ENCODE measurements around the gene PLCH2. TPM values are rescaled to one million over a fixed set of nuclear protein-coding genes. Genes with fewer than 3 reads are reported as not detected.

Gene PLCH2
- total RNA-seq, 1 experiment from 2014 or later = 0.22 TPM

DNA sequence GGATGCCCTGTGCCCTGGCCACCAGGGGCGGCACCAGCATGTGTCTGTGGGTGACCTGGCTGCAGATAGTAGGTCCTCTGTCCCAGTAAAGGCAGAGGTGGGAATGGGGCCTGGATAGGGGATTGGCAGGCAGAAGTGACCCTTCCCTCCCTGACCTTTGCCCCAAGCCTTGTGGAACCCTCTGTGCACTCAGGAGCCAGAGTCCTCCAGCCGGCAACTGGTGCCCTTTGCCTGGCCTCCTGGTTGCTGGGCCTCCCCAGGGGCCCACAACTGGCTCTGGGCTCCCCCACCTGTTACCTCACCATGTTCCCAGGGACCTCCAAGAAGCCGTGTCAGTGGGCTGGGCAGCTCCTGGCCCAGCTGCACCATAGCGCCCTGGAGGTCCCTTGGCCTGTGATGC is 10.0 kb downstream of the PLCH2 start:
- Histone ChIP-seq H3K27me3 (peaks cover 10% of the 10 kb centered on the region), H3K27ac (no peak overlapping the region), H3K36me3 (no peaks in the 10 kb centered on the region), H3K4me1 (no peaks in the 10 kb centered on the region), H3K4me3 (no peak overlapping the region), H3K9me3 (replicated peaks) (peaks cover 6% of the 10 kb centered on the region)
- no peak for DNase-seq

DNA sequence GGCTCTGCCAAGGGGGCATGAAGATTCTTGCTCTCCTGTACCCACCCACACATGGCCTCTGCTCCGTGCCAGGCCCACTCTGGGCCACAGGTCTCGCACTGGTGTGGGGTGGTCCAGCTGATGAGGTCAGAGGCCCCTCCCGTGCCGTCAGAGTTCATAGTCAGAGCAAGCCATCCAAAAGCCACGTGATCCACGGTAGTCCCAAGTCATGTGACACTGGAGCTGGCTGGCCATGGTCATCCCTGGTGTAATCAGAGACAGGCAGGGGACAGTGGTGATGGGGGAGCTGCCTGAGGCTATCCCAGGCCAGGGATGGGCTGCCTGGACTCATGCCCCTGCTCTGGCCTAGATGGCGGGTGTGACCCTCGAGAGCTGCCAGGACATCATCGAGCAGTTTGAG is 10.5 kb downstream of the PLCH2 start:
- Histone ChIP-seq H3K9me3 (replicated peaks) (peaks cover 6% of the 10 kb centered on the region), H3K4me3 (no peak overlapping the region), H3K27me3 (peaks cover 15% of the 10 kb centered on the region), H3K36me3 (no peaks in the 10 kb centered on the region), H3K27ac (no peak overlapping the region), H3K4me1 (no peaks in the 10 kb centered on the region)
- no peak for DNase-seq

DNA sequence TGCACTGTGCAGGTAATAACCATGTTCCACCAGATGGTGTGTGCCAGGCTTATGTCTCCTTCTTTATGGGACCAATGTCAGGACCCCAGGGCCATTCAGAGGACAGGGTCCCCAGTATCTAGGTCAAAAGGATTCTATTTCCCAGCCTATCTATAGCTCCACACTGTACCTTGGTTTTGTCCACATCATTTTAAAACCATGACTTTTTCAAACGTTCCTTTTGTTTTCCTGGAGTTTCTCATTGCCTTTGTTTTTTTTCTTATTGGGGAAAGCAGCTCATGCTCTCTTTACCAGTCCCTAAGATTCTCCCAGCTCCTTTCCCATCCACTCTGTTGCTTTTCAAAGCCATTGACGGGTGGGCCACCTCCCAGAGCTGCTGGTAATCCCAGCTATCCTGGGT is 12.6 kb downstream of the PLCH2 start:
- Histone ChIP-seq H3K27me3 (peaks cover 26% of the 10 kb centered on the region), H3K27ac (no peak overlapping the region), H3K4me1 (no peaks in the 10 kb centered on the region), H3K9me3 (replicated peaks) (peaks cover 6% of the 10 kb centered on the region), H3K36me3 (no peaks in the 10 kb centered on the region), H3K4me3 (no peak overlapping the region)
- DNase-seq = no peak

- Histone ChIP-seq H3K36me3 (no peaks in the 10 kb centered on the region), H3K4me3 (no peak overlapping the region), H3K27me3 (peaks cover 33% of the 10 kb centered on the region), H3K9me3 (replicated peaks) (peaks cover 6% of the 10 kb centered on the region), H3K4me1 (peaks cover 5% of the 10 kb centered on the region; the same call in 1 of the 2 replicates), H3K27ac (no peak overlapping the region)
- DNase-seq = no peak
These were observed 13.5 kb downstream of the PLCH2 start for GRCh38 chr1:2489615-2490014.

- H3K4me1 ChIP-seq = peaks cover 5% of the 10 kb centered on the region; the same call in 1 of the 2 replicates
- H3K36me3 ChIP-seq = no peaks in the 10 kb centered on the region
- no peak overlapping the region for H3K27ac ChIP-seq
- H3K27me3 ChIP-seq = peaks cover 41% of the 10 kb centered on the region
- H3K9me3 ChIP-seq (replicated peaks) = peaks cover 6% of the 10 kb centered on the region
- no peak for DNase-seq
- no peak overlapping the region for H3K4me3 ChIP-seq
These were observed 16.0 kb downstream of the PLCH2 start for GRCh38 chr1:2492091-2492490.

DNA sequence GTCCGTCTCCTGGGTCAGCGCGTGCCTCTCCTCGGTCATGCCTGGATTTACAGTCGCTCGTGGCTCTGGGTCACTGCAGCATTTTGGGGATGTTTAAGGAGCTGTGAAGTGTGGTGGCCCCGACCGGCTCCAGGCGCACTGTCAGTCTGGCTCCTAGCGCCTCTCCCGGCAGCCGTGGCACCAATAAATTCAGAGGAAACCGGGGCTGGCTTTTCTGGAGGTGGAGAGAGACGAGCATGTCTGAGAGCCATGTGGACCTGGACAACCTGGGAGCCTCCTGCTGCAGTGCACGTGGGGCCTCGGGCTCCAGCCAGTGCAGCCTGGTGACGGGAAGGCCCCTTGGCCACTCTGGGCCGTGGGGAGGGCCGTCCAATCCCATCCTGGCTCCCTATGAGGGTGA is 17.1 kb downstream of the PLCH2 start:
- H3K4me1 ChIP-seq = peaks cover 5% of the 10 kb centered on the region; the same call in 1 of the 2 replicates
- H3K27me3 ChIP-seq = peaks cover 41% of the 10 kb centered on the region
- H3K9me3 ChIP-seq (replicated peaks) = peaks cover 6% of the 10 kb centered on the region
- H3K36me3 ChIP-seq = no peaks in the 10 kb centered on the region
- DNase-seq = no peak
- H3K27ac ChIP-seq = no peak overlapping the region
- no peak overlapping the region for H3K4me3 ChIP-seq

DNA sequence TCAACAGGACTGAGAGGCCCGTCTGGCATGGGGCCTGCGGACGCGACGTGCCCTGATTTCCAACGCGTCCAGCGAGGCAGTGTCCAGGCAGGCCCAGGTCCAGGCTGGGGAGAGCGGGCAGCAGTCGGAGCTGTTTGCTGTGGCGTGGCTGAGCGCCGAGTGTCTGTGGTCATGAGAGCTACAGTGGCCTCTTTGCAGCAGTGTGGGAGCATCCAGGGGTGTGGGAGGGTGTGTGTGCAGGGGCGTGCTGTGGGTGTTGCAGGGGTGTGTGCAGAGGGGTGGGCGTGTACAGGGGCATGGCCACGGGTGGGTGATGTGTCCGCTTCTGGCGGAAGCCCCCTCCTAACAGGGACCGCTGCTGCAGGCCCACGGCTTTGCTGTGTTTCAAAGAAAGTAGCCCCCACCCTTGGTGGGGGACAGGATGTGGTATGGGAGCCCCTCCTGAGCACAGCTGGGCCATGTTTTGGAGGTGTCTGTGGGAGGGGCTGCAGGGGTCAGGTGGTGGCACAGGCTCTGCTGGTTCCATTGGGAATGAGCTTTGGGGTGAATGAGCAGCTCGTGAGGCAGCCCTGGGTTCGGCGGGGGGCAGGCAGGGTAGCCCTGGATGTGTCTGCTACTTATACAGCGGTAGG is 17.7 kb downstream of the PLCH2 start:
- Histone ChIP-seq H3K27me3 (peaks cover 41% of the 10 kb centered on the region), H3K4me3 (no peak overlapping the region), H3K36me3 (no peaks in the 10 kb centered on the region), H3K27ac (no peak overlapping the region), H3K9me3 (replicated peaks) (peaks cover under 1% of the 10 kb centered on the region; the same call in 1 of the 2 replicates), H3K4me1 (peaks cover 5% of the 10 kb centered on the region; the same call in 1 of the 2 replicates)
- DNase-seq = no peak

DNA sequence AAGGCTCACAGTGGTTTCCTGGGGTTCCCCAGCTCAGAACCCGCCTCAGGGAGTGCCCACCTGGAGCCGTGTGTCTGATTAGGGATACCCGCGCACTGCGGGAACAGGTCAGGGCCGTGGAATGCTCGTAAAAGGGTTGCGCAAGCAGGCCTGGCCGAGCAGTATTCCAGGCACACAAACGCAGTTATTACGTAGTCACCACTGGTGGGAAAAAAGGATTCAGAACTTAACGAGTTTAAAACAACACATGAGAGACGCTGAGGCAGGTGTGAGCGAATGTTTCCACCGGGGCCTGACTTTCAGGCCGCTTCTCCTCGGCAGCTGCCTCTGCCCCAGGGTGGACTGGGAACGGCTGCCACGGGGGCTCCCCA is 18.2 kb downstream of the PLCH2 start:
- Histone ChIP-seq H3K9me3 (replicated peaks) (no peaks in the 10 kb centered on the region), H3K4me3 (no peak overlapping the region), H3K4me1 (peaks cover 7% of the 10 kb centered on the region; the same call in 1 of the 2 replicates), H3K27me3 (peaks cover 41% of the 10 kb centered on the region), H3K36me3 (no peaks in the 10 kb centered on the region), H3K27ac (no peak overlapping the region)
- peak in 1 of 2 experiments; percentile 47 for DNase-seq

GRCh38 chr1:2495026-2495425 is 18.9 kb downstream of the PLCH2 start:
- Histone ChIP-seq H3K4me1 (peaks cover 14% of the 10 kb centered on the region), H3K9me3 (replicated peaks) (no peaks in the 10 kb centered on the region), H3K27ac (no peak overlapping the region), H3K27me3 (peaks cover 41% of the 10 kb centered on the region), H3K36me3 (no peaks in the 10 kb centered on the region), H3K4me3 (no peak overlapping the region)
- DNase-seq = no peak

GRCh38 chr1:2495546-2495945 is 19.5 kb downstream of the PLCH2 start:
- no peak for DNase-seq
- H3K27me3 ChIP-seq = peaks cover 36% of the 10 kb centered on the region
- no peak overlapping the region for H3K27ac ChIP-seq
- H3K9me3 ChIP-seq (replicated peaks) = no peaks in the 10 kb centered on the region
- no peak overlapping the region for H3K4me3 ChIP-seq
- no peaks in the 10 kb centered on the region for H3K36me3 ChIP-seq
- H3K4me1 ChIP-seq = peaks cover 19% of the 10 kb centered on the region

DNA sequence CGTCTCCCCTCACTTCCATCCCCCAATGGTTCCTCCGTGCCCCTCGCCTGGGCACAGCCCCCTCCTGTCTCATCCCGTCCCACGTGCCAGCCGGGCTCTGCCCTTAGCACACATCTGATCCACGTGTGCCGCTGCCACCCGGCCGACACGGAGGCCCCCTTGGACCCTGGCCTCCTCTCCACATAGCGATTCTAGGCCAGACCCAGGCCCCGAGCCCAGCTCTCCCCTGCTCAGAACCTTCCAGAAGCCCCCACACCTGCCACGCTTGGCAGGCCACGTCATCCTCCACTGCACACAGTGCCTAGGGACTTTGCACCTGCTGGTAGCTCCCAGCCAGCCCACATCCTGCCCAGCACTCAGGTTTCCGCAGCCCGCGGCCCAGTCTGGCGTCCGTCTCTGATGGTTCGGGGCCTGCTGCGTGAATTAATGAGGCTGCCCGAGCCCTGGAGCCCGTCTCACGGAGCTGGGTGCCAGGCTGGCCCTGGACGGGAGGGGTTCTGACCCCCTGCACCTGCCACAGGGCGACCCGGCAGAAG is 20.1 kb downstream of the PLCH2 start:
- peaks cover 24% of the 10 kb centered on the region for H3K4me1 ChIP-seq
- peak in 1 of 2 experiments; percentile 53 for DNase-seq
- no peak overlapping the region for H3K4me3 ChIP-seq
- H3K36me3 ChIP-seq = no peaks in the 10 kb centered on the region
- H3K27me3 ChIP-seq = peaks cover 30% of the 10 kb centered on the region
- no peaks in the 10 kb centered on the region for H3K9me3 ChIP-seq (replicated peaks)
- H3K27ac ChIP-seq = no peak overlapping the region

DNA sequence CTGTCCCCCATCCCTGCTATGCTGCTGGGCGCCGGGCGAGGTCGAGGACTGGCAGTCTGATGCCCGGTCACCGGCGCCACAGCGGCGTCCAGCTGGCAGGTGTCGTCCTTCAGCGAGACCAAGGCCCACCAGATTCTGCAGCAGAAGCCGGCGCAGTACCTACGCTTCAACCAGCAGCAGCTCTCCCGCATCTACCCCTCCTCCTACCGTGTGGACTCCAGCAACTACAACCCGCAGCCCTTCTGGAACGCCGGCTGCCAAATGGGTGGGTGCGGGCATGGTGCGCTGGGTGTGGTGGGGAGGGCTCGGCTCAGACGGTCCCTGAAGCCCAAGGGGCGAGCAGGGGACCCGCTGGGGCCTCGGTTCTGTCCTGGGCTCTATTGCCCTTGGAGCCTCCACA is 20.7 kb downstream of the PLCH2 start:
- no peak overlapping the region for H3K4me3 ChIP-seq
- H3K27ac ChIP-seq = no peak overlapping the region
- no peak for DNase-seq
- H3K27me3 ChIP-seq = peaks cover 26% of the 10 kb centered on the region
- H3K9me3 ChIP-seq (replicated peaks) = no peaks in the 10 kb centered on the region
- H3K36me3 ChIP-seq = no peaks in the 10 kb centered on the region
- H3K4me1 ChIP-seq = peaks cover 29% of the 10 kb centered on the region

DNA sequence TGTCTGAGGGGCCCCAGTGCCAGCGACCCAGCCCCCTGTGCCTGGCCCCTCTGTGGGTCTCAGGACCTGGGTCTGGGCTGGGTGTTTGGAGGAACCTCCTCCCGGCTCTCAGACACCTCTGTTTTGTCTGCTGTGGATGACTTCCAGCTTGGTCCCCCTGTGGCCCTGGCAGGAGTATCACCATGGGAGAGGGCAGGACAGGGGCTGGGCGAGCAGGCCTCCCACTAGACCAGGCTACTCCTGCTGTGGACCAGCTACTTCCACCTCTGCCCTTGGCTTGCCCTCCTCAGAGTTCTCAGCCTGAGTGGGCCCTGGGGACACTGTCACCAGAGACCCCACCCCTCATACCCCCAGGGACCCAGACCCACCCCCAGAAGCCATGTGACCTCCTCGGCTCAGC is 21.8 kb downstream of the PLCH2 start:
- H3K9me3 ChIP-seq (replicated peaks) = no peaks in the 10 kb centered on the region
- H3K27me3 ChIP-seq = peaks cover 23% of the 10 kb centered on the region
- H3K4me1 ChIP-seq = peaks cover 37% of the 10 kb centered on the region
- no peaks in the 10 kb centered on the region for H3K36me3 ChIP-seq
- no peak for DNase-seq
- H3K4me3 ChIP-seq = no peak overlapping the region
- H3K27ac ChIP-seq = no peak overlapping the region

DNA sequence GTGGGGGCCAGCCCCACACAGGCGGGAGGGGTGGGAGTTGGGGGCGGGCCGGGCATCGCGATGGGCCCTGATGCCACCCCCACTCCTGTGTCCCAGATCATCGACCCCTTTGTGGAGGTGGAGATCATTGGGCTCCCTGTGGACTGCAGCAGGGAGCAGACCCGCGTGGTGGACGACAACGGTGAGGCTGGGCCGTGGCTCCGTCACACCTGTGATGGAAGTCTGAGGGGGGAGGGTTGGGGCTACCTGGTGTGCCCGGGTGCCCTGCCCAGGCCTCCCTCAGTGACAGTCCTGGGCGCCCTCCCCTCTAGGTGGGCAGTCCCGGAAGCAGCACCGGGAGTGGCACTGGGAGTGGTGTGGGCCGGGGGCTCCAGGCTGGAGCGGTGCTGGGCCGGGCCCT is 22.6 kb downstream of the PLCH2 start:
- Histone ChIP-seq H3K36me3 (no peaks in the 10 kb centered on the region), H3K27ac (no peak overlapping the region), H3K4me1 (peaks cover 43% of the 10 kb centered on the region), H3K4me3 (no peak overlapping the region), H3K27me3 (peaks cover 17% of the 10 kb centered on the region), H3K9me3 (replicated peaks) (no peaks in the 10 kb centered on the region)
- DNase-seq = no peak

DNA sequence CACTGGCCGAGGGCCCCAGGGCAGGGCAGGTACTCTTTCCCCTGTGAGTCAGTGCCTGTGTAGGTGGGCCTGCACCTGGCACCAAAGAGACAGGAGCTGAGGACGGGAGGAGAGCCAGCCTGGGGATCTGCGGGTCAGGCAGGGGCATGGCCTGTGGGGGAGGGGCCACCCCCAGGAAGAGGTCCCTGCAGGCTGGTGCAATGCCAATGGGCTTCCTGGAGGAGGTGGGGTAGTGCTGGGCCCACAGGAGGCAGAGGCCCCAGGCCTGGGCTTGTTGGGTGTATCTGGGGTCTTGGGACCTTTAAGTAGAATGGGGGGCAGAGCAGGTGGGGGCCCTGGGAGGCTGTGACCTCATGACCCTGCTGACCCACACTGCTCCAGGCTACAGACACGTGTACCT is 23.2 kb downstream of the PLCH2 start:
- Histone ChIP-seq H3K4me1 (peaks cover 44% of the 10 kb centered on the region), H3K36me3 (no peaks in the 10 kb centered on the region), H3K4me3 (no peak overlapping the region), H3K27me3 (peaks cover 11% of the 10 kb centered on the region), H3K9me3 (replicated peaks) (no peaks in the 10 kb centered on the region), H3K27ac (no peak overlapping the region)
- no peak for DNase-seq
